Adipocyte (in vitro differentiated cells): Measurements from ENCODE around the gene EXD2.
"Not testable (repeated sequence)": the region's sequence is repeated elsewhere in the genome, so short reads cannot be mapped to it uniquely, and the experiment has no call there.

Source experiments
- DNase-seq: peaks from one replicate; pipeline ENCODE4 v3.0.0-alpha.2; 2015; ENCODE audit warnings: low read depth
- H3K27me3 ChIP-seq: replicated peaks from 2 replicates; pipeline ENCODE4 v1.7.0; 2013; ENCODE audit warnings: mild to moderate bottlenecking, low read length, moderate library complexity; ENCODE audit not compliant: control insufficient read depth, insufficient read depth
- H3K36me3 ChIP-seq: 2 replicates; pipeline ENCODE4 v1.7.0; 2013; ENCODE audit warnings: low read length, mild to moderate bottlenecking, moderate library complexity; ENCODE audit not compliant: control insufficient read depth, insufficient read depth, severe bottlenecking
- H3K4me1 ChIP-seq: 2 replicates; pipeline ENCODE4 v1.7.0; 2013; ENCODE audit warnings: mild to moderate bottlenecking, low read length, moderate library complexity; ENCODE audit not compliant: control insufficient read depth, insufficient read depth
- H3K4me3 ChIP-seq: 2 replicates; pipeline ENCODE4 v1.7.0; 2013; ENCODE audit warnings: mild to moderate bottlenecking, low read length, moderate library complexity
- H3K9ac ChIP-seq: 2 replicates; pipeline ENCODE4 v1.7.0; 2013; ENCODE audit warnings: mild to moderate bottlenecking, low read length, moderate library complexity
- H3K9me3 ChIP-seq: 2 replicates; pipeline ENCODE4 v1.7.0; 2013; ENCODE audit warnings: mild to moderate bottlenecking, low read length, moderate library complexity; ENCODE audit not compliant: control insufficient read depth

The EXD2 gene

GRCh38 chr14:69267492-69267891 lies 76.2 kb downstream of the EXD2 start:
- H3K4me1 ChIP-seq, result peaks cover 31% of the 10 kb centered on the region
- no peaks in the 10 kb centered on the region for H3K36me3 ChIP-seq
- H3K27me3 ChIP-seq, result no peaks in the 10 kb centered on the region
- no peak for DNase-seq
- H3K9me3 ChIP-seq, result no peaks in the 10 kb centered on the region
- no peak overlapping the region for H3K9ac ChIP-seq
- no peak overlapping the region for H3K4me3 ChIP-seq

- Histone ChIP-seq H3K9me3 (no peaks in the 10 kb centered on the region), H3K36me3 (no peaks in the 10 kb centered on the region)
- peak; percentile 45 for DNase-seq
These were observed 76.9 kb downstream of the EXD2 start for GRCh38 chr14:69268223-69268622.

GRCh38 chr14:69268763-69269162 lies 77.5 kb downstream of the EXD2 start:
- peak; percentile 35 for DNase-seq
- Histone ChIP-seq H3K9me3 (no peaks in the 10 kb centered on the region), H3K9ac (no peak overlapping the region), H3K4me1 (peaks cover 23% of the 10 kb centered on the region), H3K4me3 (no peak overlapping the region), H3K36me3 (no peaks in the 10 kb centered on the region), H3K27me3 (no peaks in the 10 kb centered on the region)

More at GRCh38 chr14:69268223-69268622, 76.9 kb downstream of the EXD2 start:
- Histone ChIP-seq H3K9ac (peak overlapping the region; percentile 32), H3K27me3 (no peaks in the 10 kb centered on the region), H3K4me3 (no peak overlapping the region), H3K4me1 (peaks cover 27% of the 10 kb centered on the region)

DNA sequence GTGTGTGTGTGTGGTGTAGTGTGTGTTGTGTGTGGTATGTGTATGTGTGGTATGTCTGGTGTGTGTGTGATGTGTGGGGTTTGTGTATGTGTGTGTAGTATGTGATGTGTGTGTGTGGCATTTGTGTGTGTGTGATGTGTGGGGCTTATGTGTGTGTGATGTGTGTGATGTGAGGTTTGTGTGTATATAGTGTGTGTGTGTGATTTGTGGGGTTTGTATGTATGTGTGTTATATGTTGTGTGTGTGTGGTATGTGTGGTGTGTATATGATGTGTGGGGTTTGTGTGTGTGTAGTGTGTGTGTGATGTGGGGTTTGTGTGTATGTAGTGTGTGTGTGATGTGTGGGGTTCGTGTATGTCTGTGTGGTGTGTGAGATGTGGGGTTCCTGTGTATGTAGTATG lies 78.1 kb downstream of the EXD2 start:
- H3K27me3 ChIP-seq, result no peaks in the 10 kb centered on the region
- H3K4me1 ChIP-seq, result peaks cover 18% of the 10 kb centered on the region
- no peaks in the 10 kb centered on the region for H3K9me3 ChIP-seq
- no peak overlapping the region for H3K4me3 ChIP-seq
- no peaks in the 10 kb centered on the region for H3K36me3 ChIP-seq
- no peak overlapping the region for H3K9ac ChIP-seq
- no peak for DNase-seq

DNA sequence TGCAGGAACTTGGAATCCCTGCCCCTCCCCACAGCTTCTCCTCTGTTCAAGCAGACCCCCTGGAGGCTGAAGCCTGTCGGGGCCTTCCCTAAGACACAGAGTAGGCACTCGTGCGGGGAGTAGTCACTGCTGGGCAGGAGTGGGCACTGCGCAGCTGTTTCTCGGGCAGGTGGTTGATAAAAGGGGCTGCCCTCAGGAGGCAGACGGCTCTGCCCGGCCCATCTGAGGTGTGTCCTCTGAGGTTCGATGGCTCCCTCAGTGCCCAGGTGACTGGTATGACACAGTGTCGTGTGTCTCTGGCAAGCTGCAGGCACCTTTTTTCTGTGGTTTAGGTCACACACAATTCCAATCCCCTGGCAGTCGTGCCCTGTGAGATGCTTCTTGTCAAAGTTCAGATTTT lies 78.8 kb downstream of the EXD2 start:
- Histone ChIP-seq H3K9ac (no peak overlapping the region), H3K36me3 (no peaks in the 10 kb centered on the region), H3K27me3 (no peaks in the 10 kb centered on the region), H3K4me1 (peaks cover 18% of the 10 kb centered on the region), H3K4me3 (no peak overlapping the region), H3K9me3 (no peaks in the 10 kb centered on the region)
- DNase-seq, result no peak

DNA sequence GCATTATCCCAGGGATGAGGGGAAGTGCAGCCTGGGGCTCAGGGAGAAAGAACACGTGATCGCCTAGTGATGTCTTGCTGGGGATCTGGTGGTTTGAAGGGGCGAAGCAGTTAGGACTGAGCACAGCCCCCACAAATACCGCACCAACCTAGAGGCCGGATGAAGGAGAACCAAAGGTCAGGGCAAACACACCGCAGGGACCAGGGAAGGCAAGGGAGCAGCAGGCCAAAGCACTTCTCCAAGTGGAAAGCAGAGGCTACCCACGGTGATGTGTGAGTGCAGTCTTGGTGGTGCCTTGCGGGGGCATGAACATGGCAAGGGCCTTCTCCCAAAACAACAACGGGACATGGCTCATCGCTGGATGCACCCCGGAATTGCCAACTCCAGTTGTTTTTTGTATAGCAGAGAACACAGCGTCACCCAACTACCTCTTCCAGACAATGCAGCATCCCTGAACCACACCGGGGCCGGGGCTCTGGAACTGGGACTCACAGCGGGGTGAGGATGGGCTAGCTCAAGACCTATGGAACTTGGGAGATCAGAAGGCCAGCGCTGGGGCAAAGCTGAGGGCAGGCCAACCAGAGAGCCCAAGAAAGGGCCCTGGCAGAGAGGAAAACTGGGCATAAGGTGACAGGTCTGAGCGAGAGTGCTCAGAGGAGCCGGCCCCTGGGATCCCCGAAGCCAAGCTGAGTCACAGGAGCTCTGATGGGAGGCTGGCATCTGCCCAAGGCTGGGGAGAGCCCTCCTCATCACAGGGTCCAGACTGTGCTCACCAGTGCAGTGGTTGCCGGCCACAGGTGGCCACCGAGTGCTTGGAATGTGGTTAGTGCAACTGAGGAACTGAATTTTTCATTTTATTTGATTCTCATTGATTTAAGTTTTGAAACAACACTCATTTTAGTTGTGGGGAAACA lies 79.8 kb downstream of the EXD2 start:
- no peak for DNase-seq
- no peak overlapping the region for H3K4me3 ChIP-seq
- no peaks in the 10 kb centered on the region for H3K9me3 ChIP-seq
- H3K4me1 ChIP-seq, result peaks cover 18% of the 10 kb centered on the region
- no peak overlapping the region for H3K9ac ChIP-seq
- H3K36me3 ChIP-seq, result no peaks in the 10 kb centered on the region
- H3K27me3 ChIP-seq, result no peaks in the 10 kb centered on the region

GRCh38 chr14:69274321-69274720 lies 83.0 kb downstream of the EXD2 start:
- no peaks in the 10 kb centered on the region for H3K9me3 ChIP-seq
- H3K4me3 ChIP-seq, result no peak overlapping the region
- H3K9ac ChIP-seq, result no peak overlapping the region
- H3K27me3 ChIP-seq, result no peaks in the 10 kb centered on the region
- H3K4me1 ChIP-seq, result peaks cover 3% of the 10 kb centered on the region
- H3K36me3 ChIP-seq, result no peaks in the 10 kb centered on the region
- DNase-seq, result no peak

- DNase-seq, result no peak
- Histone ChIP-seq H3K9me3 (no peaks in the 10 kb centered on the region), H3K4me1 (peaks cover 3% of the 10 kb centered on the region), H3K27me3 (no peaks in the 10 kb centered on the region), H3K36me3 (no peaks in the 10 kb centered on the region), H3K4me3 (no peak overlapping the region), H3K9ac (no peak overlapping the region)
These were observed 84.0 kb downstream of the EXD2 start for GRCh38 chr14:69275331-69275730.

DNA sequence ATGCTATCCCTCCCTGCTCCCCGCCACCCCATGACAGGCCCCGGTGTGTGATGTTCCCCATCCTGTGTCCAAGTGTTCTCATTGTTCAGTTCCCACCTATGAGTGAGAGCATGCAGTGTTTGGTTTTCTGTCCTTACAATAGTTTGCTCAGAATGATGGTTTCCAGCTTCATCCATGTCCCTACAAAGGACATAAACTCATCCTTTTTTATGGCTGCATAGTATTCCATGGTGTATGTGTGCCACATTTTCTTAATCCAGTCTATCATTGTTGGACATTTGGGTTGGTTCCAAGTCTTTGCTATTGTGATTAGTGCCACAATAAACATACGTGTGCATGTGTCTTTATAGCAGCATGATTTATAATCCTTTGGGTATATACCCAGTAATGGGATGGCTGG lies 86.1 kb downstream of the EXD2 start:
- H3K27me3 ChIP-seq, H3K9me3 ChIP-seq, H3K9ac ChIP-seq, H3K4me1 ChIP-seq, DNase-seq, H3K4me3 ChIP-seq, H3K36me3 ChIP-seq: not testable (repeated sequence)

DNA sequence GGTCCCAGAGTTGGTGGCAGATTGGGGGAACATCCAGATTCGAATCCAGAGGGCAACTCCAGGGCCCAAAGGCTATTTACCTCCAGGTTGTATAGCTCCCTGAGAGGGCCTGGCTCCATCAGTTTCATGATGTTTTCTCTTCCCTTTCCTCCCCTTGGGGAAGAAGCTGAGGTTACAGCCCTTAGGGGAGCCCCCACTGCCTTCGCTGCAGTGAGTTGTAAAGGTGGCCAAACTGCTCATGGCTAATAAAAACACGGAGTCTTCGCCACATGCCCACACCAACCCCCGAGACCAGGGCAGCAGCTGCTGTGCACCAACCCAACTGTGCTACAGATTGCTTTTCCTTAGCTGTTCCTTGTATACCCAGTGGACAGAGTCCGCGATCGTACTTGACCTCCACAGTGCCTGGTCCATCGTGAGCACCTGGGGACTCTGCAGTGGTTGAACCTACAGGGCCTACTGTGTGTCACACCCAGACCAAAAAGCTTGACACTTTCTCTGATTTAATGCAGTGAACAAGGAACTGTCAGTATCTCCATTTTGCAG lies 89.5 kb downstream of the EXD2 start:
- no peak for DNase-seq
- no peaks in the 10 kb centered on the region for H3K4me1 ChIP-seq
- H3K4me3 ChIP-seq, result no peak overlapping the region
- no peaks in the 10 kb centered on the region for H3K9me3 ChIP-seq
- no peaks in the 10 kb centered on the region for H3K27me3 ChIP-seq
- H3K36me3 ChIP-seq, result no peaks in the 10 kb centered on the region
- H3K9ac ChIP-seq, result no peak overlapping the region

DNA sequence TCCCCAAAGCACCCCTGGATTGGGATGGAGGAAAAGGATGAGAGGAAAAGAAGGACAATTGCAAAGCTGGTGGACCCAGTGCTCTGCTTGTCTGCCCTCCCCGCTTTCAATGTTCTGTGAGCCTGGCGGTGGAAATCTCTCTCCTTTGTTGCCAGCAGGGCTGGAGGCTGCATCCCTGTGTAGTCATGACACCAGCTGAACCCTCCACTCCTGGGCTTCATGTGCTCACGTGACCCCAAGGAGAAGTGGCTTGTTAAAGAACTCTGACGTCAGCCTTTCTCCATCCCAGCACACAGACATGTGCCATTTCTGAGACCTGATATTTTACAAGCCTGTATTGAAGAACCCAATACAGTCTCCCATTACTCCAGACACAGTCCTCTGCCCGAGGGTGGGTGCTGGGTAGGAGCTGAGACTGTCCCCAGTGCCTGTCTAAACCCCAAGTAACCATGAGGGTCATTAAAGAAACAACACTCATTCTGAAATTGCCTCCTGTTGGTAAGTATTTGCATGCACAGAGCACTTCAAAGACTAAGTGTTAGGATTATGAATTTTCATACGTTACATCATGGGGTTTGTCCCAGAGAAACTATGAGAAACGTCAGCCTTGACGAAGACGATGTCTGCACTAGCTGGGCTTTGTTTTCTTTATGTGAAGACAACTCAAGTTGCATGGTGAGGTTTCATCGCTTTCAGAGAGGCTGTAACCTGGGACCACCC lies 90.3 kb downstream of the EXD2 start:
- Histone ChIP-seq H3K36me3 (no peaks in the 10 kb centered on the region), H3K4me3 (no peak overlapping the region), H3K27me3 (no peaks in the 10 kb centered on the region), H3K4me1 (no peaks in the 10 kb centered on the region), H3K9me3 (no peaks in the 10 kb centered on the region), H3K9ac (no peak overlapping the region)
- no peak for DNase-seq
